NCI-H1092 (cell line): ENCODE data around the gene ZNF383.
"Not testable (repeated sequence)": the region's sequence is repeated elsewhere in the genome, so short reads cannot be mapped to it uniquely, and the experiment has no call there.

Experiments used
- DNase-seq: peaks from one replicate; lab custom pipeline; 2025; lab: John Stamatoyannopoulos, UW

The ZNF383 gene

DNA sequence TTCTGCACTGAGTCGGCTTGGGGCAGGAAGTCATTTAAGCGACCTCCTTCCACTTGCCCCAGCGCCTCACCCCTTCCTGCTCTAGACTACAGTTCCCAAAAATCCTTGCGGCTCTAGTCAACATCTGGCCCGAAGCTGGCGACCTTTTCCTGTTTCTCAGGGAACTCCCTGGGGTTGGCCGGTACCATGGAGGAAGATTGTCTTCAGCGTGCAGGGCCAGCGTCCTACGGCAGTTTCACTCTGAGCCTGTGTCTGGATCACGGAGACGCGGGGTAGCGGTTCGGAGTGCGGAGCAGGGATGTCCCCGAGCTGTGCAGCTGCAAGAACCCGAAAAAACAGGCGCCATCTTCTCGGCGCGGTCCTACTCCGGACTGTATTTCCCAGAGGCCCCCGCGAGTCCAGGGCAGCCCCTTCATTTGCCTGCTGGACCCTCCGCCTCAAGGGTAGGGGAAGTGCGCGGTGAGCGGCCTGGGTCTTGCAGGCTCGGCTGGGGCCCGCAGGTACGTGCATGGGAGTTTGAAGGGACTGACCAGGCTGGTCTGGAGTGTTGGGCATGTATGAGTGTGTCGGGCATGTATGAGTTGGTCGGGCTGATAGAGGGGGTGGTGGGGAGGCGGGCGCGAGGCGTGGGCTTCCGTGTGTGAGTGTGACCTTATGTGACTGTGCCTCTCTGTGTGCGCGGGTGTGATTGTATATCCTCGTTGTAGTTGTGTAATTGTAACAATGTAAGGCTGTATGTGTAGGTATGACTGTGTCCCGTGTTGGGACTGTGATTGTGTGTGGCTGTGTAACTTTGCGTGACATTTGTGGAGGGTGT is at the start of gene ZNF383:
TSS of gene ZNF383 (plus strand) at position 440 of the 817 bp plus-strand sequence. CDS start 12,240 bp downstream, outside the sequence.
- DNase-seq: peak; percentile 74

DNA sequence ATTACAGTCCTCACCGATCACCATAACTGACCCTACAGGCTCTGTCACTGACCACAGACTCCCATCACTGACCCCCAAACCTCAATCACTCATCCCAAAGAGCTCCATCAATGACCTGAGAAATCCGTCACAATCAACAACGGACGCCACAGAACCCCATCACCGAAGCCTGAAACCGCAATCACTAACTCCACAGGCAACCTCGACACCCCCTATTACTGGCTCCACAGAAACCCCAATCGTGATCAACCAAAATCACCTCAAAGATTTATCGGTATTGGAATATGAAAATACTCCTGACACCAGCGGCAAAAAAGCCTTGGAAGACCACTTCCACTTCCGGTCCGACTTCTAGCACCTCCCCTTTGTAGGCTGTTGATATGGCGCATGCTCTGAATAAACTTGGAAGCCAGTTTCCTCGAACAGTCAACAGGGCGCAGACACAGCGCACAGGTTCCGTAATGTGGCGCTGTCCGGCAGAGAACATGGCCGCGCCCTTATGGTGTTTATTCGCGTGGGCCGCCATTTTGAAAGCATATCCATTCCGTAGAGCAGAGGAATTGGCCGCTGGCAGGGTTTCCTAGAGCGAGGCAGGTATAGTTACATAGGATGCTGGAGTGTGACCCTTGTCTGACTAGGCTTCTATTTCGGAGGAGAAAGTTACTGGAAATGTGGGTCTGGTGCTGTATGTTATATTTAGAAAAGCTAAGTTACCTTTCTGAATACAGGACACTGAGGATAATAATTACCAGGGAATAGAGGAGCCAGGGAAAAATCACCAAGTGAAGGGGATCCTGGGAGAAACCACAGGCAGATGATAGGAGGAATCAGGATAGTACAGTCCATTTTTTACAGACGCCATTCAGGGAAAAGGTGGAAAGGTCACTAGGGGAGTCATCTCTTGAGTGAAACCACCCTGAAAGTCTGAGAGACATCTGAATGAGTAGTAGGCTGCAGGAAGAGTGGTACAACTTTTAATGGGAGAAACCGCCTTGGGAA is 45.3 kb upstream of the ZNF383 start, which contains the start of gene ZNF585A:
TSS of gene ZNF585A (minus strand) at position 328 of the 999 bp plus-strand sequence. CDS start 2,785 bp downstream, outside the sequence.
- DNase-seq: peak; percentile 93

DNA sequence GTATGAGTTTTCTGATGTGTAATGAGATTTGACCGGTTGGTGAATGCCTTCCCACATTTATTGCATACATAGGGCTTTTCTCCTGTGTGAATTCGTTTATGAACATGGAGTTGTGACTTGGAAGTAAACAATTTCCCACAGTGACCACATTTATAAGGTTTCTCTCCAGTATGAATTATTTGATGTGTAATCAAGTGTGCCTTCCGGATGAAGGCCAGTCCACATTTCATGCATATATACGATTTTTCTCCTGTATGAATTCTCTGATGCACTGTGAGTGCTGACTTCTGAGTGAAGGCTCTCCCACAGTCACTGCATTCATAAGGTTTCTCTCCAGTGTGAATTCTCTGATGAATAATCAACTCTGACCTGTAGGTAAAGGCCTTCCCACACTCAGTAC is 31.9 kb upstream of the ZNF383 start:
- not testable (repeated sequence) for DNase-seq

DNA sequence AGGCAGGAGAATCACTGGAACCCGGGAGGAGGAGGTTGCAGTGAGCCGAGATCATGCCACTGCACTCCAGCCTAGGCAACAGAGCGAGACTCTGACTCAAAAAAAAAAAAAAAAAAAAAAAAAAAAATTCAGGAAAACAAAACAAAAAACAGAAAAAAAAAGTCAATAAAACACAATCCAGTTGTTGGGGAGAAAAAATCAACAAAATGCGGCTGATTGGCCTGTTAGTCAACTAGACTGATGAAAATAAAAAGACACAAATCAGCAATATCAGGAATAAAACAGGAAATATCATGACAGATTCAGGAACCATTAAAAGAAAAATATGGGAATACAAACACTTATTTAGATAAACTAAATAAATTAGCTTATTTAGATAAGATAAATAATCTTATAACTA is 22.8 kb upstream of the ZNF383 start:
- DNase-seq: not testable (repeated sequence)

DNA sequence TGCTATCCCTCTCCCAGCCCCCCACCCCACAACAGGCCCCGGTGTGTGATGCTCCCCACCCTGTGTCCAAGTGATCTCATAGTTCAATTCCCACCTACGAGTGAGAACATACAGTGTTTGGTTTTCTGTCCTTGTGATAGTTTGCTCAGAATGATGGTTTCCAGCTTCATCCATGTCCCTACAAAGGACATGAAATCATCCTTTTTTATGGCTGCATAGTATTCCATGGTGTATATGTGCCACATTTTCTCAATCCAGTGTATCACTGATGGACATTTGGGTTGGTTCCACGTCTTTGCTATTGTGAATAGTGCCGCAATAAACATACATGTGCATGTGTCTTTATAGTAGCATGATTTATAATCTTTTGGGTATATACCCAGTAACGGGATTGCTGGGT is 20.9 kb upstream of the ZNF383 start:
- DNase-seq: not testable (repeated sequence)

DNA sequence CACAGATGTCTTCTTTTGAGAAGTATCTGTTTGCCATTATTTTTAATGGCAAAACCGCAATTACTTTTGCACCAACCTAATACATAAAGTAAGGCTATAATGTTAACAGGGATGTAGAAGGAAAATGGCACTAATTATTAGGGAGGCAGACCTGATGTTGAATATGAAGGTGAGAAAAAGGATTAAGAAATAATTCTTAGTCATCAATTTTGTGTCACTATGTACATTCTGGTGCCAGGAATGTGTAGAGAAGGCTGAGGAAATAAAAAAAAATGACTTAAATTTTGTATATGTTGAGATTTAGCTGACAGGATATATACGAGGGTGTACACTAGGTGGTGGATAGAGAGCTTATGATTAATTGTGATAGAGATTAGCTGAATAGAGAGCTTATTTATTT is 20.2 kb upstream of the ZNF383 start:
- DNase-seq: no peak

DNA sequence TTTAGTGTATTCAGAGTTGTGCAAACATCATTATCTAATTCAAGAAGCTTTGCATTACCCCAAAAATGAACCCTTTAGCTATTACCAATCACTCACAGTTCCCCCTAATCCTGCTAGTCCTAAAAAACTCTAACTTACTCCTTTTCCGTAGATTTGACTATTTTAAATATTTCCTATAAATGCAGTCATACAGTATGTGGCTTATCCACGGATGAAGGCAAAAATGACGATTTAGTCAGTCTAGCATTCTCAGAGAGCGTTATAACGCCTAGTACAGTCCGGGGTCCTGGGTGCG is 587 bp upstream of the ZNF383 start:
- no peak for DNase-seq

DNA sequence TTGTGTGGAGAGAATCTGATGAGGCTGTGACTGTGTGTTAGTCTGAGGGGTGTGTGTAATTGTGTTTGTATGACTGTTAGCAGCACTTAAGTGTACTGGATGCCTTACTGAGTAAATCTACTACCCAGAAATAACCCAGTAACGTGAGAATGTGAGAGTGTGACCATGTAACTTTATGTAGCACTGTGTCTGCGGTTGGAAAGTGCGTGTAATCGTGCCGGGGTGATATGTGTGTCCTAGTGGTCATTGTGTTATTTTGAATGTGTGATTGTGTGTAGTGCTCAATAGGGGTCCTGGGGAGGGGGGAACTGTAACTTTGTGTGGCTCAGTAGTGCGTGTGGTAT is 550 bp downstream of the ZNF383 start:
- DNase-seq: no peak

DNA sequence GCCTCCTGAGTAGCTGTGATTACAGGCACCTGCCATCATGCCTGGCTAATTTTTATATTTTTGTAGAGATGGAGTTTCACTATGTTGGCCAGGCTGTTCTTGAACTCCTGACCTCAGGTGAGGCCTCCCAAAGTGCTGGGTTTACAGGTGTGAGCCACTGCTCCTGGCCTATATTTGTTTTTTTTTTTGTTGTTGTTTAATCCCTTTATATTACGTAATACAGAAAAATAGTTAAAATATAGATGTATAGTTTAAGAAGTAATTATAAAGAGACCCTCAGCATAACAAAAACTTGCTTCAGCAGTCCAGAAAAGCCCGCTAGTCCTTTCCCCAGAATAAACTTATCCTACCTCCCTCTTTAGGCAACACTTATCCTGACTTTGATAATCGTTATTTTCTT is 2.4 kb downstream of the ZNF383 start:
- no peak for DNase-seq

DNA sequence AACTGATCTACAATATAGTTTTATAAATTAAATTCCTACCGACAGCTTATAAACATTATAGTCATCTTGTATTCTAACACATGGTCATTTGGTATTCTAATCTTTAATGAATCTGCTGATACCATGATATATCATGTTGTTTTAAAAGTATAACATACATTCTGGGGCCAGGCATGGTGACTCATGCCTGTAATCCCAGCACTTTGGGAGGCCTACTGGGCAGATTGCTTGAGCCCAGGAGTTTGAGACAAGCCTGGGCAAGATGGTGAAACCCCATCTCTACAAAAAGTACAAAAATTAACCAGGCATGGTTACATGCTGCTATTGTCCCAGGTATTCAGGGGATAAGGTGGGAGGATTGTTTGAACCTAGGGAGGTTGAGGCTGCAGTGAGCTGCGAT is 3.1 kb downstream of the ZNF383 start:
- DNase-seq: no peak

DNA sequence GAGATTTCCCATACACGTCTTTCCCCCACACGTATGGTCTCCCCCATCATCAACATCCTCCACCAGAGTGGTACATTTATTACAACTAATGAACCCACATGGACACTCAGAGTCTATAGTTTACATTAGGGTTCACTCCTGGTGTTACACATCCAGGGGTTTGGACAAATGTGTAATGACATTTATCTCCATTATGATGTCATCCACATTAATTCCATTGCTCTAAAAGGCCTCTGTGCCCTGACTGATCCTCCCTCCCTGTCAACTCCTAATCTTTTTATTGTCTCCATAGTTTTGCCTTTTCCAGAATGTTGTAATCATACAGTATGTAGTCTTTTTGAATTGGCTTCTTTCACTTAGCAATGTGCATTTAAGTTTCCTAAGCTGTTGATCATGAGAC is 8.2 kb downstream of the ZNF383 start:
- DNase-seq: no peak

DNA sequence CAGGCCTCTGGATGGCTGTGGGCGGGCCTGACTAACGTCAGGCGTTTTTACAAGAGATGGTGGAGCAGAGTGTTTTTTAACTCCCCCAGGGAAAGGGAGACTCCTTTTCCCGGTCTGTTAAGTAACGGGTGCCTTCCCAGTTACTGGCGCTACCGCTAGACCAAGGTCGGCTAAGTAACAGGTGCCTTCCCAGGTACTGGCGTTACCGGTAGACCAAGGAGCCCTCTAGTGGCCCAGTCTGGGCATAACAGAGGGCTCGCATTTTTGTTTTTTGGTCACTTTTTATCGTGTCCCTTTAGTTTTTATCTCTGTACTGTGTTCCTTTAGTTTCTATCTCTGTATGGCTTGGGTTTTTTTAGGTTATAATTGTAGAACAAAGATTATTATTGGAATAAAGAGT is 10.0 kb downstream of the ZNF383 start:
- DNase-seq: no peak

DNA sequence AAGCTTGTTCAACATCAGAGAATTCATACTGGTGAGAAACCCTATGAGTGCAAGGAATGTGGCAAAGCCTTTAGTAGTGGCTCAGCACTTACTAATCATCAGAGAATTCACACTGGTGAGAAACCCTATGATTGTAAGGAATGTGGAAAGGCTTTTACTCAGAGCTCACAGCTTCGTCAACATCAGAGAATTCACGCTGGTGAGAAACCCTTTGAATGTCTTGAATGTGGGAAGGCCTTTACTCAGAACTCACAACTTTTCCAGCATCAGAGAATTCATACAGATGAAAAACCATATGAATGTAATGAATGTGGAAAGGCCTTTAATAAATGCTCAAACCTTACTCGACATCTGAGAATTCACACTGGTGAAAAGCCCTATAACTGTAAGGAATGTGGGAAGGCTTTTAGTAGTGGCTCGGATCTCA is 25.2 kb downstream of the ZNF383 start:
- no peak for DNase-seq

DNA sequence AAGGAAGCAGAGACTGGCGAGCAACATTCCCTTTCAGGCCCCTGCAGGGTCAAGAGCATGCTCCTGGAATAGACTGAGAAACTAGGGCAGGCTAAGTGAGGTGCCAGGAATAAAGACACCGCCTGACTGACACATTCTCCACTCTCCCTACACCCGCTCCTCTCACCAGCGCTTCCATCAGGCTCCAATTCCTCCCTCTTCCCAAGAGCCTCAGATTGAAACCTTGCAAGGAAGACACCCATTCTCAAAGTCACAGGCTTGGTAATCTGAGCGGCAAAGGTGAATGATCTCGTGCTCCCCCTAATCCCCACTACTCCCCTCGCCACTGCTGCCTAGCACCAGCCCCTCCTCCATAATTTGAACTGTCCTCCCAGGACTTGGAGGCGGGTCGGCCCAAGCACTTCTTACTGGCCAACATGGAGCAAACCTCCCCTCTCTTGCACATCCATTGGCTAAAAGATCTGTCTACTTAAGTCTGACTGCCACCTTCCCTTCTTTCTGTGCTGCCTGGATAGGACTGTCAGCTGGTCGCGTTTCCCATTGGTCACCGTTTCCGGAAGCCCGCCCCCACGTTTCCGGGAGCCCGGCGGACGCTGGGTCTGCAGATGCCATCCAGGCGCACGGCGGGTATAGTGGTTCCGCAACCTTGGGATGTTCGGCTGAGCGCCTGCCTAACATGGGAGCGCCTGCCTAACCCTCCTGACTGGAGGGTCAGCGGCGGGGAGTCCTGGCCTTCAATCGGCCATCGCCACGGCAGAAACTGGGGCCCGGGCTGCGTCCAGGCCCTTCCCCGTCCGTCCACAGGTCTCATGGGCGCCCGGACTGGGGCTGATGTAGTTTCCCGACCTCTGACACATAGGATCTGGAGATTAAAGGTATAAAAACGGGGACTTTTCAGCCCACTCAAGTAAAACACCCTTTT is 33.6 kb downstream of the ZNF383 start:
- DNase-seq: peak; percentile 94

DNA sequence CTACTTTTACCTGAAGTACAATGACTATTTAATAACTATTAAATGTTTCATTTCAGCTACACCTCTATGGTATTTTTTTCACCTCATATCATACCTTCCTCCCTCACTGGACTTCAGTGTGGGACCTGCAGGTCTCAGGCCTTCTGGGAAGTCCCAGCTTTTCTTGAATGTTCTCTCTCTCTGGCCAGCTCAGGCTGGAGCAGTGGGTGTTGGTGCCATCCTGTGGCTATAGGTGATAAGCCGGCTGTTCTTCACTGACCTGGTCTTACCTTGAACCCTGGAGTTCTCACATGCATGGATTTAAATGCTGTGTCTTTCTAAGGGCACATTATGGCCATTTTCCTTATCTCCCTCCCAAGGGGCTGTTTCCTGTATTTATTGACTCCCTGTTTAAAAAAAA is 45.0 kb downstream of the ZNF383 start:
- DNase-seq: not testable (repeated sequence)

DNA sequence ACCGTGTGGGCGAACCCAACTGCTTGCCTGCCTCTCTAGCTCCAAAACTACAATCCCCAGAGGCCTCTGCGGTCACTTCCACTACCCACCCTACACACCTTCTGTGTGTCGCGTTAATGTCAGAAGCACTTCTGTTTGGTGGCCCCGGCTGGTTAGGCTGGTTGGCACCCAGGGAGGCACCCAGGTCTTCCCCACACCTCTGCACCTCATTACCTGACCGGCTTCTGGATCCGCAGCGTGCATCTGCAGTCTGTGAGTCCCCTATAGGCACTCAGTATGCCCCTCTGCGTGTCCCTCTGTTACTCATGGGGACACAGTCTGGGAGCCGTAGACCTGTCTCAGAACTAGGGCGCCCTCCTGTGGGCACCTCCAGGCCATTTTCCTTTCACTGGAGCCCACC is 49.0 kb downstream of the ZNF383 start:
- not testable (repeated sequence) for DNase-seq

DNA sequence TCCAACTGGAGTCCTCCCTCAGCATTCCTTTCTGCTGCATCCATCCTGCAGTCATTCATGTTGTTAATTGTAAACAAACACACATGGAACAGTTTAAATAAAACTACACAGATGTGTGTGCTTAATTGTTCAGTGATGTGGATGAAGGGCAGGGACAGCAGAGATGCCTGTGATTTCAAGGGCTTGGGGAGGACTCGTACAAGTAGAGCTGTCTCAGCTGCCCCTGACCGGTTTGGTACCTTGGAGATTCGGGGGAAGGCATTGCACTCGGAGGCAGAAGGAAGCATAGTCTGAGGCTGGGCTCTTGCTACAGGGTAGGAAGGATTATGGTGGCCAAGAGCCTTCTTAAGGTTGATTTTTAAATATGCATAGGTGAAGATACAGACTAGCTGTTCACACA is 49.7 kb downstream of the ZNF383 start:
- DNase-seq: not testable (repeated sequence)

DNA sequence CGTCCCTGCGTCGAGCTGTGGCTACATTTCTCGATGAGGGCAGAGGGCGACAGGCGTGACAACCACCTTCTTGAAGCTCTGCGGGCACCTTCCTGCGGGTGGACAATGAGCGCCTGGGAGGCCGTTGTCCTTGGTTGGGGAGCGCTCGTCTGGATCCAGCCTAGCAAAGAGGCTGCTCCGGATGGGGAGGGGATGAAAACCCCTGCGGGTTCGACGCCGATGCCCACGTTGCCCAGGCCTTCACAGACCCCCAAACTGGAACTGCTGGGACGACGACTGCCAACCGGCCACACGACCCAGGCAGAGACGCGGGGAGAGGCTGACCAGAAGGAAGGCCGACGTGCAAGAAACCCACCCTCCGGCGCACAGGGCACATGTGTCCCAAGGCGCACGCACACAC is 62.6 kb downstream of the ZNF383 start:
- DNase-seq: not testable (repeated sequence)

DNA sequence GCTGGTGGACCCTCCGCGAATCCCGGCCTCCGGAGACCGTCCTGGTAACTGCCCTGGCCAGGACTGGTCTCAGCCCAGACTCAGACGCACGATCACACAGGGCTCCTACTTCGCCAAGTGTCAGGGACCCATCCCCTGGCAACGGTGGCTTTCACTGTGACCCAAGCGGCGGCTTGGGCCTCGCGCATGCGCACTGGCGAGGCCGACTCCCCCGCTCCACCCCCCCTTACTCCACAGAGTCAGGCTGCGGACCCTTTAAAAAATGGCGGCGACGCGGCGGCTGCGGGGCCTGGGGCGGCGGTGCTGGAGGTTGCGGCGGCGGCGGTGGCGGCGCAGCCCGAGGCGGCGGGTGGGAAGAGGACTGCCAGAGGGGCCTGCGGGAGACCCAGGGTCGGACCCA is 66.0 kb downstream of the ZNF383 start:
- DNase-seq: not testable (repeated sequence)

DNA sequence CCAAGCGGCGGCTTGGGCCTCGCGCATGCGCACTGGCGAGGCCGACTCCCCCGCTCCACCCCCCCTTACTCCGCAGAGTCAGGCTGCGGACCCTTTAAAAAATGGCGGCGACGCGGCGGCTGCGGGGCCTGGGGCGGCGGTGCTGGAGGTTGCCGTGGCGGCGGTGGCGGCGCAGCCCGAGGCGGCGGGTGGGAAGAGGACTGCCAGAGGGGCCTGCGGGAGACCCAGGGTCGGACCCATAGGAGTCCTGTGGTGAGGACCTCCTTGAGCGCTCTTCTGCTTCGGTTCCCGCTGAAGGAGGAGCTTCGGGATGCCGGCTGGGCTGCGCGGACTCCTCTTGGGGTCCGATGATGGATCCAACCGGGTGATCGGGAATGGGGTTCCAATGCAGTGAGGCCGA is 71.2 kb downstream of the ZNF383 start:
- DNase-seq: not testable (repeated sequence)

DNA sequence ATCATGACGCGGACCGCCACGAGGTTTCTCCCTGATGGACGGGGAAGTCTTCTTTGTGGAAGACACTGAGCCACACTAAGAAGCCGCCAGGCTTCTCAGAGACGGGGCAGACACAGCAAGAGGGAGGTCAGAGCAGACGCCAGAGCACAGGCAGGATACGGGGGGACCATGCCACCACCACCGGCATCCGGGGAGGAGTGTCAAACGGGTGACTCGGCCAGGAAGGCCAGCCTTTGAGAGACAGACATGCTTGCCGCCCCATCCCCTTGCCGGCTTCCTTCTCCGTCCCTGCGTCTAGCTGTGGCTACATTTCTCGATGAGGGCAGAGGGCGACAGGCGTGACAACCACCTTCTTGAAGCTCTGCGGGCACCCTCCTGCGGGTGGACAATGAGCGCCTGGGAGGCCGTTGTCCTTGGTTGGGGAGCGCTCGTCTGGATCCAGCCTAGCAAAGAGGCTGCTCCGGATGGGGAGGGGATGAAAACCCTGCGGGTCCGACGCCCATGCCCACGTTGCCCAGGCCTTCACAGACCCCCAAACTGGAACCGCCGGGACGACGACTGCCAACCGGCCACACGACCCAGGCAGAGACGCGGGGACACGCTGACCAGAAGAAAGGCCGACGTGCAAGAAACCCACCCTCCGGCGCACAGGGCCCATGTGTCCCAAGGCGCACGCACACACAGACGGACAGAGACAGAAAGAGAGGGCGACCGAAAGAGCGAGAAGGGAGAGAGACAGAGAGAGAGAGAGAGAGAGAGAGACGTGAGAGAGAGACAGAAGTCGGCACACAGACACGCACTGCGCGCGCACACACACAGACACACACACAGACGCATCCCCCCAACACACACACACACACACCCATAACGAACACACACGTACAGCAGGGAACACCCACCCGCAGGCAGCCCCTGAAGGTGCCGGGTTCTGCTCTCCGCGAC is 75.3 kb downstream of the ZNF383 start:
- not testable (repeated sequence) for DNase-seq
